GM23338 (cell line): ENCODE measurements around the gene RNF103.

Experiments
- CTCF ChIP-seq, 2 experiments: fragments of 200-600 bp in 1 of 2; sonication (generic) in 1 of 2; conservative IDR thresholded peaks; 2 replicates each; pipeline versions ENCODE4 v1.5.1 to v1.6.1; 2016 to 2017; ENCODE audit warnings: antibody characterized with exemption in 2 of 2, low read depth in 2 of 2, mild to moderate bottlenecking in 2 of 2, moderate library complexity in 1 of 2
- EZH2 ChIP-seq: fragments of 200-600 bp; sonication (generic); IDR thresholded peaks from one replicate; pipeline ENCODE4 v1.8.0; 2017; ENCODE audit warnings: antibody characterized with exemption, mild to moderate bottlenecking, low read depth; ENCODE audit not compliant: unreplicated experiment

DNA sequence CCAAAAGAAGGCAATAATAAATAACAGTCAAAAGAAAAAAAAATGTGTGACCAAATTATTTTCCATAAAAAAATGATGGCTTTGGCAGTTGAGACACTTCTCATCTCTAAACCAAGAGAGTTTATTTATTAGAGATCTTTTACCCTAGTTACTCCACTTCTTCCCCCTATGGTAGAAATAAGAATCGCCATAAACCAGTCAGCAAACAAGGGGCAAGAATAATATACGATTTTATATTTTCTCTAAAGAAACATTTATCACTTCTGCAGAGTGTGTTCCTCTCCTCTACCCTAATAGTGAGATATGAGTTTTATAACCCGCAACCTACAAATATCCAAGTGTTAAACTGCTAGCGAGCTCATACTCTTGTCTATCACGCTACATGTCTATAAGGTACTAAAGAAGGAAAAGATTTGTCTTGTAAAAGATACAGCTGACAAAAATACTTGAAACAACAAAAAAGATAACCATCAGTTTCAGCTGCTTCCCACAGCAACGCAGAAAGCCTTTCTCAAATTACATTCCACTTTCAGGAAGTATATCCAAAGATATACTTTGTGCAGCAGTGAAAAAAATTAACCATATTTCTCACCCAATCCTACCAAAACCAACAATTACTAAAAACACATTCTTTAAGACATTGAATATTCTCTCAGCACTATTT lies 2.3 kb downstream of the RNF103 start:
- TF ChIP-seq CTCF (conservative IDR thresholded peaks at IDR 0.05; ENCODE audit: low read depth in 2 of 2) (no peak), EZH2 (no peak)
